ENCODE results near the gene HIVEP3.
"Not testable (repeated sequence)": the region's sequence is repeated elsewhere in the genome, so short reads cannot be mapped to it uniquely, and the experiment has no call there.

Gene HIVEP3

DNA sequence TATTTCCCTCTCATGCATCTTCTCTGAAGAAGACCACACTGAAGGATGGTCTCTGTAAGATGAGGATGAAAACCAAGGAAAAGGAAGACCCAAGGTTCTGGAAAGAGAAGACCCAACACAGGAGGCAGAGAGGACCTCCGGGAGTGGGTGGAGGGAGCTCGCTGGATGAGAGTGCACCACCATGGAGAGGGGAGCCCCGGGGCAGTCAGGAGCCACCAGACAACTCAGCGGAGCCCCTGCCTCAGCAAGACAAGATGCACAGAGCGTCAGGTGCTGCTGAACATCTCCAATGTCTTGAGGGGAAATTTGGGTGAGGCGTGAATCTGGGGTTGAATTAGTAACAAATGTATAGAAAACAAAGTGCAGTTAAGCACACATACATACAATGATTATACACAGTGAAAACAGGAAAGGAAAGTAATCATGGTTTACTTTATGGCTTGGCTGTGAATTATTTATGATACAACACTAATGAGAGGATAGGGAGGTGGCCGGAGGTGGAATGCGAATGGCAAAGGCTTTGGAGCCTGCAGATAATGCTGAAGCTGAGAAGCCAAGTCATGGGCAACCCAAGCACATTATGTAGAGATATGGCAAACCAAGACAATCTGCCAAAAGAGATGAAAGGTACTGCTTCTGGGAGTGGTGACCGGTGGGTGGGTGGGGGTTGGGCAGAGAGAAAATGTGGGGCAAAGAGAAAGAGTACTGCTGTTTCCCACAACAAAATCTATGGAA is 353.8 kb downstream of the HIVEP3 start:
- H3K9ac ChIP-seq (ENCODE audit: low read length) = no peak overlapping the region
- no peak overlapping the region for H3K4me3 ChIP-seq (ENCODE audit: low read depth in 1 of 2, low read length in 2 of 2)
- no peaks in the 10 kb centered on the region for H3K9me3 ChIP-seq (ENCODE audit: low read length)
- no peaks in the 10 kb centered on the region for H3K36me3 ChIP-seq (ENCODE audit: insufficient read depth, low read length)
- H3K4me1 ChIP-seq (ENCODE audit: insufficient read depth, low read length) = no peaks in the 10 kb centered on the region
- H3K27ac ChIP-seq (ENCODE audit: low read depth, low read length) = no peak overlapping the region
- H3K27me3 ChIP-seq (ENCODE audit: control insufficient read depth in 1 of 2, insufficient read depth in 2 of 2, low read length in 2 of 2) = no peaks in the 10 kb centered on the region

DNA sequence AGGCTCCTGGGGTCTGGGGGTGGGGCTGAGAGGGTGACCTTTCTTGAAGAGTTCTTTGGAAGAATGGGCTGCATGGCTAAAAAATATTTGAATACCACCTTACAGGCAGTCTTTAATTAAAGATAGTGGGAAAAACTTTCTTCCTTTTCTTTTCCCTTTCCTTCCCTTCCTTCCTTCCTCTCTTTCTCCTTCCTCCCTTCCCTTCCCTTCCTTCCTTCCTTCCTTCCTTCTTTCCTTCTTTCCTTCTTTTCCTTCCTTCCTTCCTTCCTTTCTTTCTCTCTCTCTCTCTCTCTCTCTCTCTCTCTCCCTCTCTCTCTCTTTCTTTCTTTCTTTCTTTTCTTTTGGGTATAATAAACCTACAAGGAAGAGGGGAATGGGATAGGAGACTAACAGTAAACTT is 356.4 kb downstream of the HIVEP3 start:
- no peaks in the 10 kb centered on the region for H3K36me3 ChIP-seq (ENCODE audit: insufficient read depth, low read length)

DNA sequence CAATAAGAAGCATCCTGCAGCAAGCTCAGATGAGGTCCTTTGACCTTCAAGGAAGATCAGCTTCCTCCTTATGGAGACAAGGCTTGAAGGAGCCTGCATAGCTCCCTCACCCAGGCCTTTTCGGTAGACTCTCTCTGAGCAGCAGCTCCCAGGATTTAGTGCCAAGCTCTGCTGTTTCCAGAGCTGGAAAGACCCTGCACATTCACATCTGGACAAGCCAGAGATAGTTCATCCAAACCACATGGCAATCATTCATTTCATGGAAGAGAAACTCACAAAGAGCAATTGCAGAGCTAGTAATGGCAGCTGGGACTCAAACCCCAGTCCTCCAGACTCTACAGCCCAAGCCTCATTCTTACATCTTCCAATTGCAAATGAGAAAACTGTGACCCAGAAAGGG is 357.8 kb downstream of the HIVEP3 start:
- Histone ChIP-seq H3K27me3 (ENCODE audit: control insufficient read depth in 1 of 2, insufficient read depth in 2 of 2, low read length in 2 of 2) (no peaks in the 10 kb centered on the region), H3K9ac (ENCODE audit: low read length) (no peak overlapping the region), H3K4me3 (ENCODE audit: low read depth in 1 of 2, low read length in 2 of 2) (no peak overlapping the region), H3K27ac (ENCODE audit: low read depth, low read length) (no peak overlapping the region), H3K9me3 (ENCODE audit: low read length) (no peaks in the 10 kb centered on the region), H3K4me1 (ENCODE audit: insufficient read depth, low read length) (no peaks in the 10 kb centered on the region), H3K36me3 (ENCODE audit: insufficient read depth, low read length) (no peaks in the 10 kb centered on the region)

More for the DNA sequence above, 356.4 kb downstream of the HIVEP3 start:
- Histone ChIP-seq H3K4me1 (ENCODE audit: insufficient read depth, low read length) (no peaks in the 10 kb centered on the region), H3K27me3 (ENCODE audit: control insufficient read depth in 1 of 2, insufficient read depth in 2 of 2, low read length in 2 of 2) (no peaks in the 10 kb centered on the region), H3K27ac (ENCODE audit: low read depth, low read length) (no peak overlapping the region), H3K9ac (ENCODE audit: low read length) (no peak overlapping the region), H3K4me3 (ENCODE audit: low read depth in 1 of 2, low read length in 2 of 2) (no peak overlapping the region), H3K9me3 (ENCODE audit: low read length) (no peaks in the 10 kb centered on the region)

DNA sequence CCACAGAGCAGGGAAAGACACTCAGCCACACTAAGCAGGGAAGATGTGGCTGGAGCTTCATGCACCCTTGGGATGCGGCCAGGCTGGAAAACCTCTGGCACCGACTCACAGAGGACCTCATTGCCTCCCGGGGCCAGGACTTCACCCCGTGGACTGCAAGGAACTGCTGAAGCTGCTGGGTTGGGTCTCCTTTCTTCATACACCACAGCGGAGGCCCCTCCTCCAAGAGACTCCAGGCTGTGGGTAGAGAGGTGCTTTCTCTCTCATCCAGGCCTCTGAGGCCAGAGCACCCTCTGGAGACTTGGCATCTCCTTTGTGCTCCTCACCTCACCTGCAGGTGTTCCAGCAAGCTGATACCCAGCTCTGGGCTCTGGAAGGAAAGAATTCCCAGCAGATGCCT is 358.2 kb downstream of the HIVEP3 start:
- H3K27ac ChIP-seq (ENCODE audit: low read depth, low read length) = no peak overlapping the region
- H3K9ac ChIP-seq (ENCODE audit: low read length) = no peak overlapping the region
- H3K36me3 ChIP-seq (ENCODE audit: insufficient read depth, low read length) = no peaks in the 10 kb centered on the region
- no peaks in the 10 kb centered on the region for H3K4me1 ChIP-seq (ENCODE audit: insufficient read depth, low read length)
- H3K9me3 ChIP-seq (ENCODE audit: low read length) = no peaks in the 10 kb centered on the region
- H3K27me3 ChIP-seq (ENCODE audit: control insufficient read depth in 1 of 2, insufficient read depth in 2 of 2, low read length in 2 of 2) = no peaks in the 10 kb centered on the region
- no peak overlapping the region for H3K4me3 ChIP-seq (ENCODE audit: low read depth in 1 of 2, low read length in 2 of 2)

DNA sequence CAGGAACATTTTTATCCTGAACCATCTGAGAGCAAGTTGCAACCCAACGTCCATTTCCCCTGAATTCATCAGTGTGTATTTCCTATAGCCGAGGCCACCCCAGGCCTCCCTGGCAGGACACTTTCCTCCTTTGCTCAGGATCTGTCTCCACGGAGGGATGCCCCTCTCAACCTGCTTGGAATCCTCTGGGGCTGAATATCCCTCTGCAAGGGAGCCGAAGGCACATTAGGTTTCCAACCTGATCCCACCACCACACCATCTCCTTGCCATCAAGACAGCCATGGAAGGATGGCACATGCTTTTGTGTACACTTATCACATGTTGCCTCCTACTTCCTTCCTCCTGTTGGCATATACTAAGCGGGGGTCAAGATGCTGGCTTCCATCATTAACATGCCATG is 359.4 kb downstream of the HIVEP3 start:
- Histone ChIP-seq H3K27ac (ENCODE audit: low read depth, low read length) (no peak overlapping the region), H3K27me3 (ENCODE audit: control insufficient read depth in 1 of 2, insufficient read depth in 2 of 2, low read length in 2 of 2) (no peaks in the 10 kb centered on the region), H3K4me3 (ENCODE audit: low read depth in 1 of 2, low read length in 2 of 2) (no peak overlapping the region), H3K9me3 (ENCODE audit: low read length) (no peaks in the 10 kb centered on the region), H3K4me1 (ENCODE audit: insufficient read depth, low read length) (no peaks in the 10 kb centered on the region), H3K36me3 (ENCODE audit: insufficient read depth, low read length) (no peaks in the 10 kb centered on the region), H3K9ac (ENCODE audit: low read length) (no peak overlapping the region)

DNA sequence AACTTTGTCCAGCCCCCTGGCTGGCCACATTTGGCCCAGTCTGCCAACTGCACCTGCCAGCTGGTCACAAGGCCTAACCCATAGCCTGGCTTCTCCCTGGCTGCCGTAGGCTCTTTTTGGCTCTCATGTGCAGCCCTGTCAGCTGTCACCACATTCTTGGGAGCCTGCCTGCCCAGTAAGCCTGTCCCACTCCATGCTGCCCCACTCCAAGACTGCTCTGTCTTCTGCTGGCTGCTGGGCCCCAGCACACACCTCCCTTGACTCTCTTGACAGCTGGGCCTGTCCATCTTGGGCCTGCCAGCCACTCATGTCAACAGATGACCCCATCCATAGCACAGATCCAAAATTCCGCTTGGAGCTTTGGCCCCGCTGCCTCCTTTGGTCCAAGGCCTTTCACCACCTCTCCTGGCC is 360.0 kb downstream of the HIVEP3 start:
- no peaks in the 10 kb centered on the region for H3K4me1 ChIP-seq (ENCODE audit: insufficient read depth, low read length)
- H3K27ac ChIP-seq (ENCODE audit: low read depth, low read length) = no peak overlapping the region
- no peaks in the 10 kb centered on the region for H3K27me3 ChIP-seq (ENCODE audit: control insufficient read depth in 1 of 2, insufficient read depth in 2 of 2, low read length in 2 of 2)
- H3K36me3 ChIP-seq (ENCODE audit: insufficient read depth, low read length) = no peaks in the 10 kb centered on the region
- no peak overlapping the region for H3K9ac ChIP-seq (ENCODE audit: low read length)
- no peak overlapping the region for H3K4me3 ChIP-seq (ENCODE audit: low read depth in 1 of 2, low read length in 2 of 2)
- no peaks in the 10 kb centered on the region for H3K9me3 ChIP-seq (ENCODE audit: low read length)

DNA sequence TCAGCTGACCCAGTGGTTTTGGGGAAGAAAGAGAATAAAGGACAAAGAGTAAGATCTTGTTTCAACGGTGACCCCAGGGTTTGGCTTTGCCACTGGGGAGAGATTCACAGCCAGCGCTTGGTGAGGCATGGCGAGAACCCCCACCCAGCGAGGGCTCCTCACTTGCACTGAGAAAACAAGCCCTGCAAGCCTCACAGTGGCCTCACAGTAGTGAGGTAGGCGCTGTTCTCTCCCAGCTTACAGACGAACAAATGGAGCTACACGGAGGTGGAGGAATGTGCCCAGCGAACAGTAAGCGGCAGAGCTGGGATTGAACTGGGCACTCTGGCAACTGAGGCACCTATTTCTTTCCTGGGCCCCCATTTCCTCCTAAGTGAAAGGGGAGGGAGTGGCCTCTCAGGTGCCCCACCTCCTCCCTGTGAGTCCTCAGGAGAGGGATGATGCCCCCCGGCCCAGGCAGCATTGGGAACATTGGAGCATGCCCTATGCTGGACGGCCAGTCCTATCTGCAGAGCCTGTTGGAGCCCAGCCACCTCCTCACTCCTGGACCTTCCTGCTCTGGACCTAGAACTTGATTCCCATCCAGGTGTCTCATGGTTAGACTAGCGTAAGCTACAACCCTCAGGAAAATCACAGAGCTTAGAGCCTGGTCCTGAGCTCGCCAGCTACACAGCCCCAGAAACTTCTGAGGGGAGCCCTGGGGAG is 360.8 kb downstream of the HIVEP3 start:
- no peak overlapping the region for H3K4me3 ChIP-seq (ENCODE audit: low read depth in 1 of 2, low read length in 2 of 2)
- H3K36me3 ChIP-seq (ENCODE audit: insufficient read depth, low read length) = no peaks in the 10 kb centered on the region
- H3K27ac ChIP-seq (ENCODE audit: low read depth, low read length) = no peak overlapping the region
- no peak overlapping the region for H3K9ac ChIP-seq (ENCODE audit: low read length)
- H3K4me1 ChIP-seq (ENCODE audit: insufficient read depth, low read length) = no peaks in the 10 kb centered on the region
- no peaks in the 10 kb centered on the region for H3K27me3 ChIP-seq (ENCODE audit: control insufficient read depth in 1 of 2, insufficient read depth in 2 of 2, low read length in 2 of 2)
- no peaks in the 10 kb centered on the region for H3K9me3 ChIP-seq (ENCODE audit: low read length)

DNA sequence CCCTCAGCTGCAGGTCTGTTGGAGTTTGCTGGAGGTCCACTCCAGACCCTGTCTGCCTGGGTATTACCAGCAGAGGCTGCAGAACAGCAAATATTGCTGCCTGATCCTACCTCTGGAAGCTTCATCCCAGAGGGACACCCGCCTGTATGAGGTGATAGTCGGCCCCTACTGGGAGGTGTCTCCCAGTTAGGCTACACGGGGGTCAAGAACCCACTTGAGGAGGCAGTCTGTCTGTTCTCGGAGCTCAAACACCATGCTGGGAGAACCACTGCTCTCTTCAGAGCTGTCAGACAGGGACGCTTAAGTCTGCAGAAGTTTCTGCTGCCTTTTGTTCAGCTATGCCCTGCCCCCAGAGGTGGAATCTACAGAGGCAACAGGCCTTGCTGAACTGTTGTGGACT is 364.0 kb downstream of the HIVEP3 start:
- not testable (repeated sequence) for H3K9me3 ChIP-seq (ENCODE audit: low read length); H3K9ac ChIP-seq (ENCODE audit: low read length); H3K4me3 ChIP-seq (ENCODE audit: low read depth in 1 of 2, low read length in 2 of 2); H3K36me3 ChIP-seq (ENCODE audit: insufficient read depth, low read length); H3K27ac ChIP-seq (ENCODE audit: low read depth, low read length); H3K27me3 ChIP-seq (ENCODE audit: control insufficient read depth in 1 of 2, insufficient read depth in 2 of 2, low read length in 2 of 2); H3K4me1 ChIP-seq (ENCODE audit: insufficient read depth, low read length)

DNA sequence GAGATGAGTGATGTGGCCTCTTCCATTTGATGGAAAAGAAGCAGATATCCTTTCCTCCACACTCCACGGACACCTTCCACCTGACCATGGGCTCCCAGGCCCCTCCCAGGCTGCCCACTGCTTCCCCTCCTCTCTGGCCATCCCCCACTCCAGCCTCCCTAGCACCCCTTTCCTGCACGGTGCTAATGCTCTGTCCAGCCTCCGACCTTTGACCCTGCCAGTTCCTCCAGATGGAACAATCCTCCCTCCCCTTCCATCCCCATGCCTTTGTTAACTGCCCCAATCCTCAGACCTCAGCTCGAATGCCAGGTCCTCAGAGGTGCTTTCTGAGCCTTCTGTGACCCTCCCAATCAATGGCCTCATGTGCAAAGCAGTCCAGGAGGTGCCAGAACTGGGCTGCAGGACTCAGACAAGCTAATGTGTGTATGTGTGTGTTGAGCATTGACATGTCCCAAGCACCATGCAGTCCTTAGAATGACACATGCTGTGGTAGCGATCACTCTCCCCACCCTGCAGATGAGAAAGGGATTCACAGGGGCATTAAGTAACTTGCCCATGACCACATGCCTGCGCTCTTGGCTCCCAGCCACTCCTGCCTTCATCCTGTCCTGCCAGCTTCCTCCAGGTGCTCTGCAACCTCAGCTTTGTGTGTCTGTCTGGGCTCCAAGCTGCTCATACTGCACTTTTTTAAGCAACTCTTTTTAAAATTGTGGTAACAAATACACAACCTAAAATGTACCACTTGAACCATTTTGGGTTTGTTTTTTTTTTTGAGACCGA is 370.8 kb downstream of the HIVEP3 start:
- H3K4me3 ChIP-seq (ENCODE audit: low read depth in 1 of 2, low read length in 2 of 2) = no peak overlapping the region
- H3K27me3 ChIP-seq (ENCODE audit: control insufficient read depth in 1 of 2, insufficient read depth in 2 of 2, low read length in 2 of 2) = no peaks in the 10 kb centered on the region
- no peak overlapping the region for H3K27ac ChIP-seq (ENCODE audit: low read depth, low read length)
- no peaks in the 10 kb centered on the region for H3K9me3 ChIP-seq (ENCODE audit: low read length)
- no peaks in the 10 kb centered on the region for H3K36me3 ChIP-seq (ENCODE audit: insufficient read depth, low read length)
- H3K4me1 ChIP-seq (ENCODE audit: insufficient read depth, low read length) = no peaks in the 10 kb centered on the region
- H3K9ac ChIP-seq (ENCODE audit: low read length) = no peak overlapping the region

DNA sequence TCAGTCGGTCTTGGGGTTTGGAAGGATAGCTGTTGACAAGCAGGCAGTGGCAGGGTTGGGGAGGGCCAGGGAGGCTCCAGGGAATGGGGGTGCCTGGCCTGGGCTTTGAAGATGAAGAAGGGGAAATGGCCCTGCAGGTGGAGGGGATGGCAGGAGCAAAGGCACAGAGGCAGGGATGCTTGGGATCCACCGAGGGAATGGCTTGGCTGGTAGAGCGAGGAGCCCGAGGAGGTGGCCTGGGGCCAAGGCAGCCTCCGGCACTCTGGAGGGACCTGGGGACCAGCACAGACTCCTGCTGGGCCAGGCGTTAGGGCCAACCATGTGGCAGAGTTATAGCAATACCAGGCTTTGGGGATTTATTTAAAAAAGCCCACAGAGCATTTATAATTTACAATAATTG is 371.4 kb downstream of the HIVEP3 start:
- Histone ChIP-seq H3K9me3 (ENCODE audit: low read length) (no peaks in the 10 kb centered on the region), H3K4me3 (ENCODE audit: low read depth in 1 of 2, low read length in 2 of 2) (no peak overlapping the region), H3K4me1 (ENCODE audit: insufficient read depth, low read length) (no peaks in the 10 kb centered on the region), H3K27ac (ENCODE audit: low read depth, low read length) (no peak overlapping the region), H3K9ac (ENCODE audit: low read length) (no peak overlapping the region), H3K27me3 (ENCODE audit: control insufficient read depth in 1 of 2, insufficient read depth in 2 of 2, low read length in 2 of 2) (no peaks in the 10 kb centered on the region), H3K36me3 (ENCODE audit: insufficient read depth, low read length) (no peaks in the 10 kb centered on the region)

DNA sequence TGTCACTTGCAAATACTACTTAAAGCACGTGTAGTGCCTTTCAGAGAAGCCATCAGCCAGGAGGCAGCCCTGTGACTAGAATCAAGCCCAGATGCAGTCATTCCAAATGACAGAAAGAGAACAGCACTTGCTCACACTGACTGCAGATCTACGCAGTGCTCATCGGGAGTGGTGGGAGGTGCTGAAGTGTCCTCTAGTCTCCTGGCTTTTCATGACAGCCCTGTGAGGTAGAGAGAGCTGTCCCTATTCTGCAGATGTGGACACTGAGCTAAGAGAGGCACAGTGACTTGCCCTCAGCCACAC is 371.9 kb downstream of the HIVEP3 start:
- no peak overlapping the region for H3K9ac ChIP-seq (ENCODE audit: low read length)
- no peak overlapping the region for H3K4me3 ChIP-seq (ENCODE audit: low read depth in 1 of 2, low read length in 2 of 2)
- H3K9me3 ChIP-seq (ENCODE audit: low read length) = no peaks in the 10 kb centered on the region
- H3K36me3 ChIP-seq (ENCODE audit: insufficient read depth, low read length) = no peaks in the 10 kb centered on the region
- no peak overlapping the region for H3K27ac ChIP-seq (ENCODE audit: low read depth, low read length)
- no peaks in the 10 kb centered on the region for H3K4me1 ChIP-seq (ENCODE audit: insufficient read depth, low read length)
- no peaks in the 10 kb centered on the region for H3K27me3 ChIP-seq (ENCODE audit: control insufficient read depth in 1 of 2, insufficient read depth in 2 of 2, low read length in 2 of 2)
